UCSD-AML1 (cell line): ENCODE measurements around the gene PCSK1.

Experiments used
- DNase-seq: peaks from one replicate; lab custom pipeline; 2025; ENCODE audit not compliant: unreplicated experiment; lab: John Stamatoyannopoulos, UW

Gene PCSK1

GRCh38 chr5:96433066-96433447 is at the start of gene PCSK1:
Gene PCSK1 (minus strand): TSS chr5:96433248. CDS start chr5:96433042, 206 bp downstream.
- DNase-seq = no peak

DNA sequence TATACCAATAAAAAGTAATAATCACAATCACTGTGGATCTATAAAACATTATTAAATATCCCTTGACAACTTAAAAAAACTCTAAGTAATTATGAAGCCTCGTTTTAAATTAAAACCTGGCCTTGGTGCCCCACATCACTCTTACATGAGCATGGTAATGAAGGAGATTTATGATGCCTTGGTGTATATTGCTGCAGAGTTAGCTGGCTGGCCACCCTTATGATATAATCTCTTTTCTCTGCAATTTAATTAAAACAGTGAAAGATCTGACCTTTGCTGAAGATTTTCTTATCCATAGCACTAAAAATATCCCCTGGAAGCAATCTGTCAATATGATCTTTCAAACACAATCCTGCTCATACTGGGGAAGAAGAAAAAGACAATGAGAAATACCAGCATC is 48.8 kb upstream of the PCSK1 start:
- no peak for DNase-seq

- no peak for DNase-seq
Measured at GRCh38 chr5:96481009-96481786, 48.1 kb upstream of the PCSK1 start.

DNA sequence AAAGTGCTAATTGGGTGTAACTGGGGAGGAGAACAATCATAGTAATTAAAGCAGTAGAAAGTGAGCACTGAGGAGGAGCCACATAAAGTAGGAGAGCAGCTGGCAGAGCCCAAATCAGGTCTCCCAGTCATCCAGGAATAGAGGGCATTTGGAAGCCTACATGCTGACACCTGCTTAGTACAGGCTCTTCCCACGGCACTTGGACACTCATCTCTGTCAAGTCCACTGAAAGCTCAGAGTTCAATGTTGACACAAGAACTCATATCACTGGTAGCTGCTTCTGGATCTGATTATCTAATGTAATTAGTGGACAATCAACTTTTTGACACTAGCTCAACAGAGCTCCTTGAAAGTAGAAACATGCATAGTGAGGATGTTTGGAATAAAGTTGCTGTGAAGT is 45.9 kb upstream of the PCSK1 start:
- no peak for DNase-seq

- DNase-seq = no peak
Measured at GRCh38 chr5:96476654-96477053, 43.6 kb upstream of the PCSK1 start.

DNA sequence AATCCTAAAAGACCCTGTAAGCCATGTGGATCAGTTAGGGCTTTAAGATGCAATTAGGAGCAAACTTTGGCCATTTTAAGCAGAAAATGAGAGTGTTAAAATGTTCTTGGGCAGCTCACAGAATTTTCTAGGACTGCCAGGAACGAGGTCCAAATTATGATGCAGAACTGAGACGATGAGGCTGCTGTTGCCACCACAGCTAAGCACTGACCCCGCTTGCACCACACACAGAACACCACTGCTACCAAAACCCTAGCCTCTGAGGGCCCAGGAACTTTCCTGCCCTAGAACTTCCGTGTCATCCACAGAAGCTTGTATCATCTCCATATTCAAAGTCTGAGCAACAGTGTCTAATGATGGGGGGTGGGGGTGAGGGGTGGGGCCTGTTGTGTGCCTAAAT is 41.0 kb upstream of the PCSK1 start:
- no peak for DNase-seq

DNA sequence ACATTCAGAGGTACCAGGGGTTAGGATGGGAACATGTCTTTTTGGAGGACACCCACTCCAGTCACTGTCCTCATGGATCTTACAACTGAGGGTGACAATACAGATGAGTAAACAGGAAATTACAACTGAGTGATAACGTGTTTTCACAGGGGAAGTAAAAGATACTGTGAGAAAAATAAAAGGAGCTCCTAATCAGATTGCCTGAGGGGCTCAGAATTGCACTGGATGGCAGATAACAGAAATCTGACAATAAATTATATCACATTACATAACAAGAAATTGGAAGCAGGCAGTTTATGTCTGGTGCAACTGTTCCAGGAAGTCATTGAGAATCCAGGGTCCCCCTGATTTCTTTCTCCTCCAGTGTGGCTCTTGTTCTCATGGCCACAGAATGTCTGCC is 40.1 kb upstream of the PCSK1 start:
- no peak for DNase-seq

GRCh38 chr5:96470785-96471184 is 37.7 kb upstream of the PCSK1 start:
- no peak for DNase-seq

GRCh38 chr5:96468956-96469355 is 35.9 kb upstream of the PCSK1 start:
- DNase-seq = no peak

GRCh38 chr5:96463091-96463490 is 30.0 kb upstream of the PCSK1 start:
- no peak for DNase-seq

- DNase-seq = no peak
Measured at GRCh38 chr5:96459313-96460121, 26.5 kb upstream of the PCSK1 start.

DNA sequence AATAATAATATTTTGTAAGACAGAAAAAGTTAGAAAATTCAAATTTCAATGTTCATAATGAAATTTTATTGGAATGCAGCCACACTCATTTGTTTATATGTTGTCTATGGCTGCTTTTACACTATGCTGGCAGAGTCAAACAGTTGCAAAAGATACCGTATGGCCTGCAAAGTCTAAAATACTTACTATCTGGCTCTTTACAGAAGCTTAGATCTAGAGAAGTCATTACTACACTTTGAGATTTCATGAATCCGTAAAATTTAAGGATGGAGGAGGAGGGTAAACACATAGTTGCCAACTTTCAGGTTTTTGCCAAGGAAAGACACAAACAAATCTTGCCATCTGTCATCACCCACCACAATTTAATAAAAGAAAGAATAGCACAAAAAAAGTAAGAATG is 25.1 kb upstream of the PCSK1 start:
- DNase-seq = no peak

- no peak for DNase-seq
Measured at GRCh38 chr5:96455789-96456188, 22.7 kb upstream of the PCSK1 start.

- no peak for DNase-seq
Measured at GRCh38 chr5:96453394-96453793, 20.3 kb upstream of the PCSK1 start.

DNA sequence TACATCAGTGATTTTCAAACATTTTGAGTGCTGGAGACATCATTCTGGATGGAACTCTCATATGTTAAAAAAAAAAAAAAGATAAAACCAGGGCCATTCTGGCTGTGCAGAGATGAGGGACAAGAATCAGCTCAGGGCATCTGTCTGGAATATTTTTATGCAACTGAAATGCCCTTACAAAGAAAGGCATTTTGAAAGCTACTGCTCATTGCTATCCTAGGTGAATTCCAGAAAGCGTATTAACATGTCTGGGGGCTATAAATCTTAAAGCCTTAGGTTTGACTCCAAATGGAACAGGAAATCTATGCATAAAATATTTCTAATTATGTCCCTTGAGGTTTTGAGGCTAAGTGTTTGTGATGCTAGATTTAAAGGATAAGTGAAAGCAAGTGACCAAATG is 14.9 kb upstream of the PCSK1 start:
- no peak for DNase-seq

DNA sequence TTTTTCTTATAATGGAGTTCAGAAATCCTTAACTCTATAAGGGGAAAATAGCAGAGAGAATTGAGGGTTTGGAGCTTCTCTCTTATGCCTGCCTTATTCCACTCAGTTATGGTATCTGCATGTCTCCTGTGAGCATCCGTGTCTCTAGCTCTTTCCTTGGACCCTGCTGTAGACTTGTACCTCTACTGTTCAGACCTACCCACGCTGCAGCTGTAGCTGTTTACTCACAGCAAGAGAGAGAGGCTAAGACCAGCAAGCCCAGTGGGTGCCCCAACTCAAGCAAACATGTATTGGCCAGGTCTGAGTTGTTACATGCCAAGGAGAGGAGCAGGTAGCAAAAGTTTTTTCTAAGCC is 7.1 kb upstream of the PCSK1 start:
- no peak for DNase-seq

GRCh38 chr5:96439477-96440184 is 6.6 kb upstream of the PCSK1 start:
- no peak for DNase-seq

- peak; percentile 43 for DNase-seq
Measured at GRCh38 chr5:96434201-96434645, 1.2 kb upstream of the PCSK1 start.

GRCh38 chr5:96432216-96433065 is 607 bp downstream of the PCSK1 start:
- no peak for DNase-seq

DNA sequence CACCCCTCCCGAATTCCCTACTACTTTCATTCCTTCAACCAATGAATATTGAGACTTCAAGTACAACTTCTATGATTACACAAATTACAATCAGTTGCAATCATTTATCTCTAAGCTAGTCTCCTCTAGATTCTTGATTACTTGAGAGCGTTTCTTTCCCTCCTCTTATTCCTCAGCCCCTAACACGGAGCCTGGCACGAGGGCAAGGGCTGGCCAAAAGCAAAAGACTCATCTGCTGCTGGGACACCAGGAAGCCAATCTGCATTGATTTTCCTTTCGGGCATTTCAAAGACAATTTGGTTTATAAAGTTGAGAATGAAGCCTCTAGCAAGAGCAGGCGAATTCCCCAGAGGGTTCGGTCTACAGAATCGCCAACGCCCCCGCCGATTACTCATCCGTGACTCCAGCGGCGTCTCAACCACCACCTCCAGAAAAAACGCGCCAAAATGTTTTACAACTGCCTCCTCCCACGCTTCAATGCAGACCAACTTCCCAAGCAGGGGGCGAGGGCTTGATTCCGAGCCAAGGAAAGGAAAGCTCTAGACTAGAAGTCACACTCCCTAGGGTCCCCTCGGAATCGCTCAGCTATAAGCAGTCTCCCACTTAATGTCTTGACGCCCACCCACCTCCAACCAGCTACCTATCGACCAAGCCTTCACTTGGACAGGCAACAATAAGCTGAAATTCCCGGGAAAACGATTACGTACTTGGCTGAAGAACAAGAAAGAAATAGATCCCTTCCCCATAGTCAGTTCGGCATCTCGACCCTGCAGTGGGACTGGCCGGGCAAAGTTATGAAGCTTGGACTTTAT is 1.5 kb downstream of the PCSK1 start:
- no peak for DNase-seq
